H1 (cell line): Measurements from ENCODE around the gene PHLPP2.

Experiments
- CREB1 ChIP-seq: IDR thresholded peaks from 2 replicates; pipeline ENCODE4 v1.6.1; 2012; ENCODE audit warnings: inconsistent platforms
- CTCF ChIP-seq, 3 experiments: IDR thresholded peaks; 1 replicate in 2 of 3; 2 replicates in 1 of 3; pipeline versions ENCODE4 v1.5.1 to v1.6.1; 2011; ENCODE audit warnings: low read length in 3 of 3, mild to moderate bottlenecking in 3 of 3, inconsistent platforms in 2 of 3, low read depth in 1 of 3, moderate library complexity in 1 of 3; ENCODE audit not compliant: insufficient read depth in 1 of 3; ENCODE audit errors: control extremely low read depth in 1 of 3
- POLR2AphosphoS5 ChIP-seq: IDR thresholded peaks from 2 replicates; pipeline ENCODE4 v1.6.1; 2011; ENCODE audit warnings: low read depth, low read length
- TF ChIP-seq, protein P1 (sequence below): IDR thresholded peaks from 2 replicates; pipeline ENCODE4 v1.6.1; 2011; ENCODE audit warnings: low read depth, mild to moderate bottlenecking, low read length; ENCODE audit not compliant: insufficient read depth

DNA sequence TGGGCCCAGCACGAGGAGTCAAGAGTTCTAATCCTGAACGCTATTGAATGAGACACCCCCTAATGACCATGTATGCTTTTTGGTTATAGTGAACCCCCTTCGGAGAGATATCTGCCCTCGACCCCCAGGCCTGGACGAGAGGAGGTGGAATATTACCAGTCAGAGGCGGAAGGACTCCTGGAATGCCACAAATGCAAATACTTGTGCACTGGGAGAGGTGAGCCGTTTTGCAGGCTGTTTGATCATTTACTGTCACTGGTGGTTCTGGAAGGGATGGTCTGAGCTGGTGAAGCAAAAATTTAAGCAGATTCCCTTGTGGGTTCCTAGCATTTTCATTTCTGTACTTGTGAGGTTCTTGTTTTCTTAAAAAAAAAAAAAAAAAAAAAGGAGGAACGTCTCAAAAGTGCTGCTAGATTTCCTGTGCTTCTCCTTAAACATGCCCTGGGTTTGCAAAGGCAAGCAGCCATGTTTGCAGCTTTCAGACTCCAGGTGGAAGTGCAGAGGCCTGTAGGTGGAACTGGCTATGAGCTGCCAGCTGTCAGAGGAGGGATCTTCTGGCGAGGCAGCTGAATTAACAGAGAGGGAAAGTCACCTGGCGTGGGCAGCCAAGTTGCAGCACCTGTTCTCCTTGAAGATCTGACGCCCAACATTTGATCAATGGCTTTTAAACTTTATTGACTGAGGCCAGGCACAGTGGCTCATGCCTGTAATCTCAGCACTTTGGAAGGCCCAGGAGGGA, 95.1 kb downstream of the PHLPP2 start:
- TF ChIP-seq POLR2AphosphoS5 (no peak), CTCF (IDR thresholded peaks at IDR 0.05; ENCODE audit: control extremely low read depth in 1 of 3, insufficient read depth in 1 of 3, low read depth in 1 of 3, low read length in 3 of 3) (no peak), CREB1 (no peak)
- TF ChIP-seq, protein P1, sequence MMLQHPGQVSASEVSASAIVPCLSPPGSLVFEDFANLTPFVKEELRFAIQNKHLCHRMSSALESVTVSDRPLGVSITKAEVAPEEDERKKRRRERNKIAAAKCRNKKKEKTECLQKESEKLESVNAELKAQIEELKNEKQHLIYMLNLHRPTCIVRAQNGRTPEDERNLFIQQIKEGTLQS = no peak
